IMR-90 (cell line): ENCODE results near the gene SBF2. TPM values are rescaled to one million over a fixed set of nuclear protein-coding genes. Genes with fewer than 3 reads are reported as not detected.

Experiments
- ATAC-seq: fragments of 200-7000 bp; cut with Tn5 transposase; 2 replicates; pipeline ENCODE4 v1.9.1; 2020; ENCODE audit warnings: low read depth, mild to moderate bottlenecking, moderate library complexity
- BruUV-seq: library from RNA; stranded (reverse); fragments of 400-500 nt; replicated peaks from 2 replicates; lab custom pipeline; 2021; lab: Mats Ljungman, UMichigan
- CTCF ChIA-PET: fragments of 300-600 bp; formaldehyde crosslinking; extraction: SDS; loops from one replicate; lab custom pipeline; 2021; ENCODE audit warnings: antibody characterized with exemption; lab: Yijun Ruan, JAX
- POLR2A ChIA-PET: fragments of 300-600 bp; sonication (Branson Sonifier 250); formaldehyde crosslinking; loops from one replicate; lab custom pipeline; 2022; ENCODE audit warnings: antibody characterized with exemption; ENCODE audit not compliant: unreplicated experiment; lab: Charles Lee
- DNase-seq: peaks from one replicate; pipeline ENCODE4 v3.0.0; 2013
- H2AFZ ChIP-seq: replicated peaks from 2 replicates; pipeline ENCODE3; 2013; ENCODE audit warnings: low read length, mild to moderate bottlenecking; ENCODE audit not compliant: poor library complexity
- H2AK5ac ChIP-seq: 2 replicates; pipeline ENCODE4 v1.6.1; 2013; ENCODE audit warnings: low read depth, low read length, inconsistent platforms
- H2AK9ac ChIP-seq: replicated peaks from 2 replicates; pipeline ENCODE3; 2013; ENCODE audit warnings: mild to moderate bottlenecking, low read depth, low read length, moderate library complexity; ENCODE audit not compliant: poor library complexity
- H2BK120ac ChIP-seq: 2 replicates; pipeline ENCODE4 v1.6.1; 2013; ENCODE audit warnings: low read depth, low read length, inconsistent platforms
- H2BK15ac ChIP-seq: 3 replicates; pipeline ENCODE4 v1.6.1; 2013; ENCODE audit warnings: low read depth, low read length, inconsistent platforms
- H2BK20ac ChIP-seq: 2 replicates; pipeline ENCODE4 v1.6.1; 2013; ENCODE audit warnings: low read depth, mild to moderate bottlenecking, inconsistent platforms, low read length, moderate library complexity
- H2BK5ac ChIP-seq: 2 replicates; pipeline ENCODE4 v1.6.1; 2013; ENCODE audit warnings: mild to moderate bottlenecking, low read depth, low read length, inconsistent platforms; ENCODE audit not compliant: poor library complexity, severe bottlenecking
- H3K14ac ChIP-seq: replicated peaks from 2 replicates; pipeline ENCODE4 v1.6.1; 2013; ENCODE audit warnings: low read depth, low read length, inconsistent platforms
- H3K18ac ChIP-seq: 2 replicates; pipeline ENCODE4 v1.6.1; 2013; ENCODE audit warnings: low read depth, low read length, control low read depth
- H3K23ac ChIP-seq: 2 replicates; pipeline ENCODE4 v1.6.1; 2013; ENCODE audit warnings: low read depth, low read length, inconsistent platforms
- H3K27ac ChIP-seq: 2 replicates; pipeline ENCODE4 v1.5.1; 2013; ENCODE audit warnings: mild to moderate bottlenecking, control low read depth, low read length; ENCODE audit not compliant: insufficient read depth
- H3K27me3 ChIP-seq: 2 replicates; pipeline ENCODE4 v1.6.1; 2013; ENCODE audit warnings: low read length; ENCODE audit not compliant: control insufficient read depth, insufficient read depth
- H3K36me3 ChIP-seq: 2 replicates; pipeline ENCODE4 v1.6.1; 2013; ENCODE audit warnings: low read length, mixed read lengths; ENCODE audit not compliant: control insufficient read depth, insufficient read depth
- H3K4ac ChIP-seq: 2 replicates; pipeline ENCODE4 v1.6.1; 2013; ENCODE audit warnings: low read depth, low read length, inconsistent platforms
- H3K4me1 ChIP-seq: 2 replicates; pipeline ENCODE4 v1.6.1; 2013; ENCODE audit warnings: low read length, mixed read lengths; ENCODE audit not compliant: control insufficient read depth, insufficient read depth
- H3K4me2 ChIP-seq: 2 replicates; pipeline ENCODE4 v1.6.1; 2013; ENCODE audit warnings: low read depth, mild to moderate bottlenecking, control low read depth, low read length, moderate library complexity
- H3K4me3 ChIP-seq: 2 replicates; pipeline ENCODE4 v1.5.1; 2013; ENCODE audit warnings: low read depth, mild to moderate bottlenecking, control low read depth, low read length, moderate library complexity; ENCODE audit not compliant: insufficient read depth
- H3K56ac ChIP-seq: 2 replicates; pipeline ENCODE4 v1.6.1; 2013; ENCODE audit warnings: low read length, inconsistent platforms; ENCODE audit not compliant: insufficient read depth; ENCODE audit errors: extremely low read depth
- H3K79me1 ChIP-seq, 2 experiments: 2 replicates each; pipeline ENCODE4 v1.6.1; 2013; ENCODE audit warnings: low read length in 2 of 2, inconsistent platforms in 1 of 2, low read depth in 1 of 2
- H3K9ac ChIP-seq: 2 replicates; pipeline ENCODE4 v1.6.1; 2013; ENCODE audit warnings: low read depth, low read length, control low read depth
- H3K9me1 ChIP-seq: 2 replicates; pipeline ENCODE4 v1.6.1; 2013; ENCODE audit warnings: low read length, inconsistent platforms; ENCODE audit not compliant: insufficient read depth
- H3K9me3 ChIP-seq: 2 replicates; pipeline ENCODE4 v1.6.1; 2013; ENCODE audit warnings: low read length; ENCODE audit not compliant: control insufficient read depth, insufficient read depth
- H4K20me1 ChIP-seq: 2 replicates; pipeline ENCODE4 v1.6.1; 2013; ENCODE audit warnings: low read length, inconsistent platforms; ENCODE audit not compliant: insufficient read depth
- H4K5ac ChIP-seq: 2 replicates; pipeline ENCODE4 v1.6.1; 2013; ENCODE audit warnings: mild to moderate bottlenecking, low read depth, low read length, control low read depth
- H4K8ac ChIP-seq, 2 experiments: 2 replicates each; pipeline ENCODE4 v1.6.1; 2013; ENCODE audit warnings: low read depth in 2 of 2, low read length in 2 of 2, control low read depth in 1 of 2, inconsistent platforms in 1 of 2
- H4K91ac ChIP-seq: 2 replicates; pipeline ENCODE4 v1.6.1; 2013; ENCODE audit warnings: low read depth, low read length, inconsistent platforms; ENCODE audit not compliant: insufficient read depth
- BHLHE40 ChIP-seq: fragments of 150-350 bp; IDR thresholded peaks from 2 replicates; pipeline ENCODE4 v1.6.1; 2016; ENCODE audit warnings: mild to moderate bottlenecking, low read depth, low read length
- CEBPB ChIP-seq: IDR thresholded peaks from 2 replicates; pipeline ENCODE4 v1.6.1; 2012; ENCODE audit warnings: low read depth, low read length, improper control_type of control experiment
- CHD1 ChIP-seq: IDR thresholded peaks from 2 replicates; pipeline ENCODE4 v1.6.1; 2012; ENCODE audit warnings: low read depth, low read length, improper control_type of control experiment
- ELK1 ChIP-seq: fragments of 150-350 bp; IDR thresholded peaks from 2 replicates; pipeline ENCODE4 v1.6.1; 2016; ENCODE audit warnings: low read depth, mild to moderate bottlenecking, low read length, moderate library complexity, borderline replicate concordance
- FOS ChIP-seq: fragments of 150-350 bp; IDR thresholded peaks from 2 replicates; pipeline ENCODE4 v1.6.1; 2016; ENCODE audit warnings: low read depth, low read length
- MAFK ChIP-seq: IDR thresholded peaks from 2 replicates; pipeline ENCODE4 v1.6.1; 2012; ENCODE audit warnings: low read depth, low read length, improper control_type of control experiment
- MAZ ChIP-seq: IDR thresholded peaks from 2 replicates; pipeline ENCODE4 v1.6.1; 2012; ENCODE audit warnings: low read depth, mild to moderate bottlenecking, low read length, improper control_type of control experiment, moderate library complexity, borderline replicate concordance
- MXI1 ChIP-seq: IDR thresholded peaks from 2 replicates; pipeline ENCODE4 v1.6.1; 2012; ENCODE audit warnings: low read depth, mild to moderate bottlenecking, low read length, moderate library complexity, borderline replicate concordance
- NFE2L2 ChIP-seq: fragments of 150-350 bp; IDR thresholded peaks from 2 replicates; pipeline ENCODE4 v1.6.1; 2016; ENCODE audit warnings: low read depth, mild to moderate bottlenecking, low read length
- POLR2A ChIP-seq: IDR thresholded peaks from 2 replicates; pipeline ENCODE4 v1.6.1; 2012; ENCODE audit warnings: mild to moderate bottlenecking, low read depth, low read length
- RAD21 ChIP-seq: IDR thresholded peaks from 2 replicates; pipeline ENCODE4 v1.6.1; 2012; ENCODE audit warnings: low read length, improper control_type of control experiment
- RCOR1 ChIP-seq: IDR thresholded peaks from 2 replicates; pipeline ENCODE4 v1.6.1; 2012; ENCODE audit warnings: mild to moderate bottlenecking, low read length, improper control_type of control experiment; ENCODE audit not compliant: insufficient replicate concordance
- RFX5 ChIP-seq: IDR thresholded peaks from 2 replicates; pipeline ENCODE4 v1.8.0; 2012; ENCODE audit warnings: low read depth, mild to moderate bottlenecking, low read length, moderate library complexity
- SMC3 ChIP-seq: fragments of 150-350 bp; IDR thresholded peaks from 2 replicates; pipeline ENCODE4 v1.6.1; 2016; ENCODE audit warnings: low read depth, mild to moderate bottlenecking, antibody characterized with exemption, low read length, moderate library complexity
- WGBS, 2 experiments: methylation state at CpG; one replicate each; pipeline versions ENCODE4 v1.1.5 to v1.1.7; 2013; ENCODE audit warnings: missing lambda C conversion rate in 2 of 2; ENCODE audit not compliant: insufficient read length in 1 of 2; ENCODE audit errors: extremely low coverage in 2 of 2; 5-methylcytosine and 5-hydroxymethylcytosine counted together
- dilution Hi-C: fragments of 300-500 bp; cut with HindIII; formaldehyde crosslinking; loops from one replicate; pipeline ENCODE4 v1.14.3; 2018; ENCODE audit warnings: low sequenced_read_pairs; ENCODE audit not compliant: unreplicated experiment
- in situ Hi-C: fragments of 300-500 bp; cut with MboI; formaldehyde crosslinking; loops from 3 replicates; pipeline ENCODE4 v1.14.3; 2019; ENCODE audit warnings: low sequenced_read_pairs, inconsistent platforms, mixed read lengths
- intact Hi-C: fragments of 100-400 bp; cut with micrococcal nuclease; formaldehyde crosslinking; loops from 2 replicates; pipeline ENCODE4 v1.10.0; 2022
- polyA plus RNA-seq, 3 experiments: library from polyadenylated mRNA; depleted of rRNA; stranded (reverse); fragments of >200 nt; gene quantifications; 2 replicates each; pipeline ENCODE4 v1.2.3, GENCODE V29; 2012; ENCODE audit warnings: low replicate concordance in 1 of 3
- total RNA-seq: library from RNA; depleted of rRNA; stranded (reverse); fragments of >200 nt; gene quantifications from 2 replicates; pipeline ENCODE4 v1.2.3, GENCODE V29; 2012
- TF ChIP-seq, protein P1 (sequence below): fragments of 150-350 bp; IDR thresholded peaks from 2 replicates; pipeline ENCODE4 v1.6.1; 2017; ENCODE audit warnings: mild to moderate bottlenecking, antibody characterized with exemption, low read length, low read depth
- TF ChIP-seq, protein P2 (sequence below): conservative IDR thresholded peaks from 2 replicates; pipeline ENCODE4 v1.5.1; 2012; ENCODE audit warnings: mild to moderate bottlenecking, low read depth, low read length, improper control_type of control experiment

The SBF2 gene
- total and polyA plus RNA-seq, 2 of the 4 experiments (the other 2 are of a cell fraction), result 23.8 to 51.8 TPM

GRCh38 chr11:9992306-9992705, 301.7 kb downstream of the SBF2 start:
- Histone ChIP-seq H3K56ac (no peak overlapping the region), H2BK20ac (no peak overlapping the region), H2BK15ac (no peak overlapping the region), H4K8ac (no peak overlapping the region), H4K5ac (no peak overlapping the region), H3K9me1 (no peaks in the 10 kb centered on the region), H3K27me3 (no peaks in the 10 kb centered on the region), H3K4ac (no peak overlapping the region), H2BK5ac (no peak overlapping the region), H2AK9ac (no peak overlapping the region), H3K14ac (no peak overlapping the region), H4K91ac (no peak overlapping the region), H3K4me3 (no peak overlapping the region), H3K79me1 (peaks cover 0 to 6% of the 10 kb centered on the region in 2 experiments; a peak in 3 of 4 replicates), H3K36me3 (peaks cover 3% of the 10 kb centered on the region; the same call in 1 of the 2 replicates), H3K18ac (no peak overlapping the region), H2AK5ac (no peak overlapping the region), H2AFZ (no peak overlapping the region), H3K9me3 (no peaks in the 10 kb centered on the region), H4K20me1 (no peaks in the 10 kb centered on the region), H3K4me2 (no peak overlapping the region), H3K23ac (no peak overlapping the region), H3K27ac (no peak overlapping the region), H2BK120ac (no peak overlapping the region), H3K4me1 (peaks cover 2% of the 10 kb centered on the region), H3K9ac (no peak overlapping the region)
- POLR2A ChIA-PET, result no interaction called here
- dilution Hi-C loops (no loop called here), in situ Hi-C loops (loop anchor here (25.0 kb wide), 1 partner anchor 745 kb away; no protein-coding TSS in a partner anchor), intact Hi-C loops (loop anchor here (5.0 kb wide), 1 partner anchor 85 kb away; no protein-coding TSS in a partner anchor)
- CTCF ChIA-PET, result no interaction called here
- ATAC-seq, result no peak
- no CpG with 5 or more reads among the region's 3 CpGs for WGBS, 2 experiments
- no peak for TF ChIP-seq MAZ
- no peak for TF ChIP-seq MXI1
- TF ChIP-seq, protein P1, sequence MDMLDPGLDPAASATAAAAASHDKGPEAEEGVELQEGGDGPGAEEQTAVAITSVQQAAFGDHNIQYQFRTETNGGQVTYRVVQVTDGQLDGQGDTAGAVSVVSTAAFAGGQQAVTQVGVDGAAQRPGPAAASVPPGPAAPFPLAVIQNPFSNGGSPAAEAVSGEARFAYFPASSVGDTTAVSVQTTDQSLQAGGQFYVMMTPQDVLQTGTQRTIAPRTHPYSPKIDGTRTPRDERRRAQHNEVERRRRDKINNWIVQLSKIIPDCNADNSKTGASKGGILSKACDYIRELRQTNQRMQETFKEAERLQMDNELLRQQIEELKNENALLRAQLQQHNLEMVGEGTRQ, result no peak
- no peak for TF ChIP-seq ELK1
- no peak for TF ChIP-seq CHD1
- TF ChIP-seq RFX5, result no peak
- TF ChIP-seq CEBPB, result no peak
- no peak for TF ChIP-seq SMC3
- TF ChIP-seq RCOR1, result no peak
- TF ChIP-seq POLR2A, result no peak
- TF ChIP-seq RAD21, result no peak
- TF ChIP-seq FOS, result no peak
- no peak for TF ChIP-seq NFE2L2
- TF ChIP-seq BHLHE40, result no peak
- TF ChIP-seq, protein P2, sequence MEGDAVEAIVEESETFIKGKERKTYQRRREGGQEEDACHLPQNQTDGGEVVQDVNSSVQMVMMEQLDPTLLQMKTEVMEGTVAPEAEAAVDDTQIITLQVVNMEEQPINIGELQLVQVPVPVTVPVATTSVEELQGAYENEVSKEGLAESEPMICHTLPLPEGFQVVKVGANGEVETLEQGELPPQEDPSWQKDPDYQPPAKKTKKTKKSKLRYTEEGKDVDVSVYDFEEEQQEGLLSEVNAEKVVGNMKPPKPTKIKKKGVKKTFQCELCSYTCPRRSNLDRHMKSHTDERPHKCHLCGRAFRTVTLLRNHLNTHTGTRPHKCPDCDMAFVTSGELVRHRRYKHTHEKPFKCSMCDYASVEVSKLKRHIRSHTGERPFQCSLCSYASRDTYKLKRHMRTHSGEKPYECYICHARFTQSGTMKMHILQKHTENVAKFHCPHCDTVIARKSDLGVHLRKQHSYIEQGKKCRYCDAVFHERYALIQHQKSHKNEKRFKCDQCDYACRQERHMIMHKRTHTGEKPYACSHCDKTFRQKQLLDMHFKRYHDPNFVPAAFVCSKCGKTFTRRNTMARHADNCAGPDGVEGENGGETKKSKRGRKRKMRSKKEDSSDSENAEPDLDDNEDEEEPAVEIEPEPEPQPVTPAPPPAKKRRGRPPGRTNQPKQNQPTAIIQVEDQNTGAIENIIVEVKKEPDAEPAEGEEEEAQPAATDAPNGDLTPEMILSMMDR, result no peak
- no peak for TF ChIP-seq MAFK
- no TSS peak for BruUV-seq
- peak; percentile 27 for DNase-seq
